Tibial nerve (tissue), 4 donors: ENCODE results near the gene DNAH6. TPM values are rescaled to one million over a fixed set of nuclear protein-coding genes. Genes with fewer than 3 reads are reported as not detected.

Experiments
- DNase-seq, 2 donors: peaks; one replicate each; pipeline ENCODE4 v3.0.0-alpha.2; 2019; ENCODE audit warnings: low spot score in 2 of 2
- H3K27ac ChIP-seq, 4 donors: fragments of 200-600 bp; sonication (generic) in 3 of 4; one replicate each; pipeline ENCODE4 v1.5.1; 2017 to 2019; ENCODE audit warnings: mild to moderate bottlenecking in 1 of 4
- H3K27me3 ChIP-seq, 2 donors: fragments of 200-600 bp; sonication (generic) in 1 of 2; one replicate each; pipeline versions ENCODE4 v1.5.1 to v1.6.0; 2017 to 2019
- H3K36me3 ChIP-seq, 3 donors: fragments of 200-600 bp; sonication (generic); one replicate each; pipeline ENCODE4 v1.5.1; 2018 to 2019
- H3K4me1 ChIP-seq, 4 donors: fragments of 200-600 bp; sonication (generic) in 3 of 4; one replicate each; pipeline ENCODE4 v1.5.1; 2017 to 2019
- H3K4me3 ChIP-seq, 4 donors: fragments of 200-600 bp; sonication (generic) in 3 of 4; one replicate each; pipeline ENCODE4 v1.5.1; 2017 to 2019; ENCODE audit warnings: mild to moderate bottlenecking in 1 of 4, moderate library complexity in 1 of 4
- H3K9me3 ChIP-seq, 4 donors: fragments of 200-600 bp; sonication (generic) in 3 of 4; one replicate each; pipeline ENCODE4 v1.5.1; 2017 to 2019
- EP300 ChIP-seq, 2 donors: sonication (generic); formaldehyde crosslinking; IDR thresholded peaks; one replicate each; pipeline ENCODE4 v1.6.1; 2017; ENCODE audit warnings: antibody characterized with exemption in 2 of 2, mild to moderate bottlenecking in 1 of 2
- POLR2A ChIP-seq, 2 donors: fragments of 450-650 bp; IDR thresholded peaks; one replicate each; pipeline ENCODE4 v1.6.1; 2017; ENCODE audit warnings: antibody characterized with exemption in 2 of 2, mild to moderate bottlenecking in 2 of 2, moderate library complexity in 2 of 2
- WGBS, 2 donors: methylation state at CpG; one replicate each; pipeline ENCODE4 v1.1.5; 2018; 5-methylcytosine and 5-hydroxymethylcytosine counted together
- total RNA-seq, 4 donors: library from RNA; depleted of rRNA; stranded (reverse); fragments of >200 nt; gene quantifications; one replicate each; pipeline ENCODE4 v1.1.0, GENCODE V29; 2016
- TF ChIP-seq, protein P1 (sequence below), 5 experiments: fragments of 200-600 bp in 3 of 5; fragments of 450-650 bp in 2 of 5; sonication (generic) in 3 of 5; IDR thresholded peaks; one replicate each; pipeline ENCODE4 v1.5.1; 2016 to 2019; ENCODE audit warnings: antibody characterized with exemption in 5 of 5, mild to moderate bottlenecking in 3 of 5, moderate library complexity in 2 of 5

Gene DNAH6
- total RNA-seq, 4 donors from 2014 or later, result 2.2 to 5.9 (median 2.7) TPM

DNA sequence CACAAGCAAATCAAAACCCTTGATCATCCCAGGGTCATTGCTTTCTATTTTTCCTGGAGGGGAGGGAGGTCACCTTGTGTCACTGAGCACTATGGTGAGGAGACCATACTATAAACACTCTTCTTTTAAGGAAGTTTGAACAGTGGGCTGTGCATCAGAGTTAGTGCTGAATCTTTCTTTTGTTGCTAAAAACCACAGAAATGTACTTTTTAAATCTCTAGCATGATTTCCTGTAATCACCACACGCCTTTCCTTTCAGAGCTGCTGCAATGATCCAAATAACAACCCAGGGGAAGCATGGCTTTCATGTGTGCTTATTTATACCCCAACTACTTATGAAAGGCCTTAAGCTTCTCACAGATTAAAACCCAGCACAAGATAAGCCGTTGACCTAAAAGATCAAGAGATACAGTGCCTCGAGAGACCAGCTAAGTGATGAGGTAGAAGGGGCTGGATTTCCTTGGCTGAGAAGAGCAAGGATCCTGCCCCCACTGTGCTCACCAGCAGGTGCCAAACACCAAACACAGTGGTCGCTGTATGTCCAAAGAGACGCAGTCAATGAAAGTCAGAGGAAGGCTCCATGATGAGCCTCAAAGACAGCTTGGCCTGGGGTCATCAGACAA lies 329.9 kb downstream of the DNAH6 start:
- no peak for DNase-seq

DNA sequence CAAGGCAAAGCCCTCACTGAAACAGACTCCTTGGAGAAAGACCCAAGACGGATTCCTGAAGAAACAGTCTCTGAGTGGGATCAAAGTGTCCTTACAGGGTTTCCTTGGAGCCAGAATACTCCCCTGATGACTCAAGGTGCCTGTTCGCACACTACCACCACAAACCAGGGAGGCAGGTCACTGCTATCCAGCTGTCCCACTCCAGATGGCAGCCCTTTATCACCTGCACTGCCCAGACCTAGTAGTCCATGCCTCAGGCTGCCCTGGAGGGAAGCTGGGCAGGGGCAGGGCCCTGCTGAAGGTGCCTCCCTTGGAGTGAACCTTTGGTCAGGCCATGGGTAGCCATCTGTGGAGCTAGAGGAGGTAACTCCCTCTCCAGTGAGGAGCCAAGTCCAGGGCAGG lies 330.4 kb downstream of the DNAH6 start:
- Histone ChIP-seq H3K27me3 (no peaks in the 10 kb centered on the region), H3K9me3 (no peaks in the 10 kb centered on the region), H3K36me3 (no peaks in the 10 kb centered on the region), H3K4me3 (no peak overlapping the region), H3K27ac (peak overlapping the region in 3 of 4 donors; percentile 54 to 68 (median 58)), H3K4me1 (peaks cover 0 to 11% (median 0%) of the 10 kb centered on the region in 4 donors)
- WGBS, 2 donors, result 74 to 88% methylated on average over 1 to 2 of the region's 2 CpGs
- TF ChIP-seq POLR2A (IDR thresholded peaks at IDR 0.05) (no peak), EP300 (IDR thresholded peaks at IDR 0.05) (no peak)
- TF ChIP-seq, protein P1, sequence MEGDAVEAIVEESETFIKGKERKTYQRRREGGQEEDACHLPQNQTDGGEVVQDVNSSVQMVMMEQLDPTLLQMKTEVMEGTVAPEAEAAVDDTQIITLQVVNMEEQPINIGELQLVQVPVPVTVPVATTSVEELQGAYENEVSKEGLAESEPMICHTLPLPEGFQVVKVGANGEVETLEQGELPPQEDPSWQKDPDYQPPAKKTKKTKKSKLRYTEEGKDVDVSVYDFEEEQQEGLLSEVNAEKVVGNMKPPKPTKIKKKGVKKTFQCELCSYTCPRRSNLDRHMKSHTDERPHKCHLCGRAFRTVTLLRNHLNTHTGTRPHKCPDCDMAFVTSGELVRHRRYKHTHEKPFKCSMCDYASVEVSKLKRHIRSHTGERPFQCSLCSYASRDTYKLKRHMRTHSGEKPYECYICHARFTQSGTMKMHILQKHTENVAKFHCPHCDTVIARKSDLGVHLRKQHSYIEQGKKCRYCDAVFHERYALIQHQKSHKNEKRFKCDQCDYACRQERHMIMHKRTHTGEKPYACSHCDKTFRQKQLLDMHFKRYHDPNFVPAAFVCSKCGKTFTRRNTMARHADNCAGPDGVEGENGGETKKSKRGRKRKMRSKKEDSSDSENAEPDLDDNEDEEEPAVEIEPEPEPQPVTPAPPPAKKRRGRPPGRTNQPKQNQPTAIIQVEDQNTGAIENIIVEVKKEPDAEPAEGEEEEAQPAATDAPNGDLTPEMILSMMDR (IDR thresholded peaks at IDR 0.05), result no peak
- no peak for DNase-seq

More for the DNA sequence above, 329.9 kb downstream of the DNAH6 start:
- Histone ChIP-seq H3K27ac (peak overlapping the region in 3 of 4 donors; percentile 54 to 68 (median 58)), H3K4me1 (peaks cover 0 to 15% (median 0%) of the 10 kb centered on the region in 4 donors), H3K9me3 (no peaks in the 10 kb centered on the region), H3K36me3 (no peaks in the 10 kb centered on the region), H3K4me3 (no peak overlapping the region), H3K27me3 (no peaks in the 10 kb centered on the region)
- TF ChIP-seq POLR2A (IDR thresholded peaks at IDR 0.05), result no peak
- TF ChIP-seq EP300 (IDR thresholded peaks at IDR 0.05), result peak in 1 of 2 donors; percentile 56
- 40 to 52% methylated on average over 5 of the region's 5 CpGs for WGBS, 2 donors

- no peak for DNase-seq
Observed at GRCh38 chr2:84847326-84848050, 331.2 kb downstream of the DNAH6 start.

GRCh38 chr2:84849271-84849952 lies 333.1 kb downstream of the DNAH6 start:
- Histone ChIP-seq H3K36me3 (no peaks in the 10 kb centered on the region), H3K4me3 (no peak overlapping the region), H3K27me3 (no peaks in the 10 kb centered on the region), H3K4me1 (peaks cover 0 to 11% (median 0%) of the 10 kb centered on the region in 4 donors), H3K9me3 (peaks cover 0 to 4% (median 0%) of the 10 kb centered on the region in 4 donors), H3K27ac (no peak overlapping the region)
- WGBS, 2 donors, result 86 to 87% methylated on average over 8 of the region's 8 CpGs
- TF ChIP-seq POLR2A (IDR thresholded peaks at IDR 0.05) (no peak), EP300 (IDR thresholded peaks at IDR 0.05) (no peak)
- DNase-seq, result no peak

More at GRCh38 chr2:84847326-84848050, 331.2 kb downstream of the DNAH6 start:
- Histone ChIP-seq H3K9me3 (no peaks in the 10 kb centered on the region), H3K4me1 (peaks cover 0 to 11% (median 0%) of the 10 kb centered on the region in 4 donors), H3K27me3 (no peaks in the 10 kb centered on the region), H3K27ac (peak overlapping the region in 2 of 4 donors; percentile 58 to 68), H3K36me3 (no peaks in the 10 kb centered on the region), H3K4me3 (no peak overlapping the region)
- WGBS, 2 donors, result 74 to 79% methylated on average over 5 of the region's 5 CpGs
- TF ChIP-seq POLR2A (IDR thresholded peaks at IDR 0.05), result no peak
- TF ChIP-seq, protein P1 (IDR thresholded peaks at IDR 0.05), result no peak
- no peak for TF ChIP-seq EP300 (IDR thresholded peaks at IDR 0.05)

DNA sequence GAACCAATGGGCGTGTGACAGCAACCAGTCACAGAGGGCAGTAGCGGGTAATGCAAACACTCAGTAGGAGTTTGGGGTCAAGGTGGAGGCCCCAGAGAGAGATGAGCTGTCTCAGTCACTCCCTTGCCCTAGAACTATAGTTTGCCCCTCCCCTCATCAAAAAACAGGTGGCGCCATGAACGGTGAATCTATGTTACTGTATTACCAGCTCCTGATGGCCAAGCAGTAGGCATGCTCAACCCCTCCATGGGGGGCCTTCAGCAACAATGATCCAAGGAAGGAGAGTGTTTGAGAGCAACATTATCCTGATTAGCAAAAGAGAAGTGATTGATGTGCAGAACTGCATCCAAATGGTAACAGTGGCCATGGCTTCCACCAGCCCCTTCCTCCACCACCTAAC lies 334.2 kb downstream of the DNAH6 start:
- Histone ChIP-seq H3K27me3 (no peaks in the 10 kb centered on the region), H3K27ac (no peak overlapping the region), H3K4me3 (no peak overlapping the region), H3K9me3 (peaks cover 0 to 4% (median 0%) of the 10 kb centered on the region in 4 donors), H3K36me3 (no peaks in the 10 kb centered on the region), H3K4me1 (peaks cover 0 to 11% (median 0%) of the 10 kb centered on the region in 4 donors)
- 96 to 97% methylated on average over 4 of the region's 4 CpGs for WGBS, 2 donors
- DNase-seq, result no peak
- TF ChIP-seq EP300 (IDR thresholded peaks at IDR 0.05), result no peak
- TF ChIP-seq POLR2A (IDR thresholded peaks at IDR 0.05), result no peak
- TF ChIP-seq, protein P1 (IDR thresholded peaks at IDR 0.05), result no peak
